HepG2 (cell line): Measurements from ENCODE around the gene KIAA0232. TPM values are rescaled to one million over a fixed set of nuclear protein-coding genes. Genes with fewer than 3 reads are reported as not detected.

Experiments
- ADNP ChIP-seq: sonication (generic); formaldehyde crosslinking; IDR thresholded peaks from 2 replicates; pipeline ENCODE4 v1.4.0; 2020; ENCODE audit warnings: missing genetic modification reagents
- ATF3 ChIP-seq: sonication (generic); formaldehyde crosslinking; IDR thresholded peaks from 2 replicates; pipeline ENCODE4 v1.4.0; 2020; ENCODE audit warnings: missing genetic modification reagents
- GTF3A ChIP-seq: sonication (generic); formaldehyde crosslinking; conservative IDR thresholded peaks from 2 replicates; pipeline ENCODE4 v1.4.0; 2020; ENCODE audit warnings: mild to moderate bottlenecking, missing genetic modification reagents
- HDAC2 ChIP-seq: sonication (generic); formaldehyde crosslinking; IDR thresholded peaks from 2 replicates; pipeline ENCODE4 v1.4.0; 2020; ENCODE audit warnings: missing genetic modification reagents
- HNF4A ChIP-seq: sonication (generic); formaldehyde crosslinking; IDR thresholded peaks from 2 replicates; pipeline ENCODE4 v1.4.0; 2020; ENCODE audit warnings: missing genetic modification reagents
- HOMEZ ChIP-seq: IDR thresholded peaks from 2 replicates; pipeline ENCODE4 v1.6.1; 2016; ENCODE audit warnings: low read depth
- HOXA3 ChIP-seq: sonication (generic); formaldehyde crosslinking; IDR thresholded peaks from 2 replicates; pipeline ENCODE4 v1.5.0; 2020; ENCODE audit warnings: missing genetic modification reagents
- MEF2D ChIP-seq: sonication (generic); formaldehyde crosslinking; IDR thresholded peaks from 2 replicates; pipeline ENCODE4 v1.5.1; 2020; ENCODE audit warnings: mild to moderate bottlenecking, missing genetic modification reagents
- MEIS2 ChIP-seq: sonication (generic); formaldehyde crosslinking; IDR thresholded peaks from 2 replicates; pipeline ENCODE4 v1.9.0; 2021; ENCODE audit warnings: mild to moderate bottlenecking, missing genetic modification reagents
- PHF20 ChIP-seq: sonication (generic); formaldehyde crosslinking; IDR thresholded peaks from 2 replicates; pipeline ENCODE4 v1.5.0; 2020; ENCODE audit warnings: mild to moderate bottlenecking, missing genetic modification reagents
- PHF8 ChIP-seq: sonication (generic); formaldehyde crosslinking; IDR thresholded peaks from 2 replicates; pipeline ENCODE4 v1.5.0; 2020; ENCODE audit warnings: missing genetic modification reagents
- PITX1 ChIP-seq: sonication (generic); formaldehyde crosslinking; IDR thresholded peaks from 2 replicates; pipeline ENCODE4 v1.5.1; 2020; ENCODE audit warnings: mild to moderate bottlenecking, missing genetic modification reagents
- POLR2A ChIP-seq, 2 experiments: IDR thresholded peaks; 2 replicates each; pipeline ENCODE4 v1.6.1; 2011; ENCODE audit warnings: low read depth in 2 of 2, low read length in 2 of 2, mild to moderate bottlenecking in 1 of 2, moderate library complexity in 1 of 2; ENCODE audit not compliant: insufficient read depth in 1 of 2
- SETDB1 ChIP-seq: sonication (generic); formaldehyde crosslinking; IDR thresholded peaks from 2 replicates; pipeline ENCODE4 v1.5.1; 2020; ENCODE audit warnings: missing genetic modification reagents, mild to moderate bottlenecking, borderline replicate concordance
- ZBTB40 ChIP-seq, 2 experiments: fragments of 450-650 bp in 1 of 2; sonication (generic) in 1 of 2; formaldehyde crosslinking in 1 of 2; IDR thresholded peaks; 2 replicates each; pipeline versions ENCODE4 v1.6.1 to v1.8.0; 2016 to 2022; ENCODE audit warnings: antibody characterized with exemption in 1 of 2, mild to moderate bottlenecking in 1 of 2, missing genetic modification reagents in 1 of 2
- ZFP62 ChIP-seq: sonication (generic); formaldehyde crosslinking; IDR thresholded peaks from 2 replicates; pipeline ENCODE4 v1.4.0; 2020; ENCODE audit warnings: missing genetic modification reagents
- ZNF567 ChIP-seq: sonication (generic); formaldehyde crosslinking; IDR thresholded peaks from 2 replicates; pipeline ENCODE4 v1.8.1; 2023; ENCODE audit warnings: mild to moderate bottlenecking, missing genetic modification reagents, borderline replicate concordance
- ZNF577 ChIP-seq: sonication (generic); formaldehyde crosslinking; IDR thresholded peaks from 2 replicates; pipeline ENCODE4 v1.4.0; 2020; ENCODE audit warnings: mild to moderate bottlenecking, low read depth, missing genetic modification reagents, borderline replicate concordance
- ZSCAN25 ChIP-seq: sonication (generic); formaldehyde crosslinking; IDR thresholded peaks from 2 replicates; pipeline ENCODE4 v1.8.0; 2022; ENCODE audit warnings: mild to moderate bottlenecking, missing genetic modification reagents
- polyA plus RNA-seq, 8 experiments: library from polyadenylated mRNA; depleted of rRNA in 3 of 8; stranded (reverse) in 7 of 8; unstranded in 1 of 8; fragments of >200 nt; fragmentation: Illumina TruSeq in 4 of 8; extraction: Trizol in 4 of 8; gene quantifications; 2 replicates each; pipeline versions ENCODE4 v1.2.1 to v1.2.3, GENCODE V29; 2011 to 2016; ENCODE audit warnings: low read depth in 4 of 8, missing spikeins in 1 of 8, mixed read lengths in 1 of 8; ENCODE audit not compliant: insufficient read depth in 1 of 8
- total RNA-seq, 5 experiments: library from RNA; depleted of rRNA; stranded (reverse); fragments of >200 nt; fragmentation: Illumina TruSeq; extraction: Trizol; gene quantifications; 2 replicates each; pipeline ENCODE4 v1.2.3, GENCODE V29; 2016; ENCODE audit warnings: low read depth in 1 of 5
- TF ChIP-seq, protein P1 (sequence below): sonication (generic); formaldehyde crosslinking; IDR thresholded peaks from 2 replicates; pipeline ENCODE4 v1.8.0; 2023; ENCODE audit warnings: mild to moderate bottlenecking, missing genetic modification reagents

Gene KIAA0232
- total and polyA plus RNA-seq, 2 of the 13 experiments (the other 11 are each of a cell fraction or from before 2014, with no cell fraction given): 7.8 to 17.1 TPM

DNA sequence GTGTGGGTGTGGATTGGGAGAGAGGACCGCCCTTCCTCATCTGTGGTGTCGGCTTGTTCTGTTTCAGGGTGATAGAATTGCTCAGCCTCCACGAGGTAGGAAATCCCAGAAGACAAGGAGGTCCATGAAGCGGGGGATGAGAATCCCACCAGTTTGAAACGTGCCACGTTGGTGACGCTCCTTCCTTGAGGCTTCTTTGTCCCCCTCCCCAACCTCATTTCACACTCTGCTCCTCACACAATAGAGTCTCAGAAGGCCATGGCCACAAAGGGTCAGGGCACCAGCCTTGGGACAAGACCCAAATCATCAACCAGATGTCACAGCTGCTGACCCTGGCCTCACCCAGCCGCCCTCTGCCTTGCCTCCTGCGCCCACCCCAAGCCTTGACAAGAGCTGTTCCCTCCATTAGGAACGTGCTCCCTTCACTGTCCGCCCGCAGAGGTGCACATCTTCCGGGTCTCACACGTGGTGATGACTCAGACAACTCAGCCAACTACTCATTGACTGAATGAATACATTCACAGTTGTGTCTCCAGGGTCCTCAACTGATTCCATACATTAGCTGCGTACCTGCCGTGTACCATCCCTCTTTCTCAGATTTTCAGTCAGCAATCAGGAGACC, 48.3 kb upstream of the KIAA0232 start (continued):
- TF ChIP-seq HOMEZ (no peak), ZFP62 (CRISPR knock-in tag) (no peak), MEIS2 (no peak), PITX1 (no peak), HDAC2 (CRISPR knock-in tag) (no peak), SETDB1 (CRISPR knock-in tag) (no peak), GTF3A (no peak), ZSCAN25 (CRISPR knock-in tag) (no peak), ZNF567 (CRISPR knock-in tag) (no peak), ZBTB40 (IDR thresholded peaks at IDR 0.05) (no peak), ZBTB40 (CRISPR knock-in tag; IDR thresholded peaks at IDR 0.05) (no peak), HOXA3 (CRISPR knock-in tag) (peak; percentile 42; the same call in 1 of the 2 replicates), ATF3 (CRISPR knock-in tag) (peak; percentile 39; the same call in 1 of the 2 replicates), MEF2D (no peak), ADNP (CRISPR knock-in tag) (no peak), PHF8 (CRISPR knock-in tag) (no peak), HNF4A (CRISPR knock-in tag) (no peak), POLR2A (IDR thresholded peaks at IDR 0.05; ENCODE audit: insufficient read depth in 1 of 2, low read depth in 2 of 2, low read length in 2 of 2) (no peak), PHF20 (CRISPR knock-in tag) (0 out of 2 replicates have a peak, but pooled peaks have one; percentile 3), ZNF577 (no peak)
- TF ChIP-seq, protein P1, sequence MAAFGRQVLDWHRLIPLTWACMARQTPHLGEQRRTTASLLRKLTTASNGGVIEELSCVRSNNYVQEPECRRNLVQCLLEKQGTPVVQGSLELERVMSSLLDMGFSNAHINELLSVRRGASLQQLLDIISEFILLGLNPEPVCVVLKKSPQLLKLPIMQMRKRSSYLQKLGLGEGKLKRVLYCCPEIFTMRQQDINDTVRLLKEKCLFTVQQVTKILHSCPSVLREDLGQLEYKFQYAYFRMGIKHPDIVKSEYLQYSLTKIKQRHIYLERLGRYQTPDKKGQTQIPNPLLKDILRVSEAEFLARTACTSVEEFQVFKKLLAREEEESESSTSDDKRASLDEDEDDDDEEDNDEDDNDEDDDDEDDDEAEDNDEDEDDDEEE: no peak
